ENCODE data around the gene PACS1. TPM values are rescaled to one million over a fixed set of nuclear protein-coding genes. Genes with fewer than 3 reads are reported as not detected.

The PACS1 gene
- total RNA-seq, 1 donor from 2014 or later = 102 TPM

- intact Hi-C loops (cut with micrococcal nuclease) = no loop called here
These were observed 21.3 kb upstream of the PACS1 start, which contains the start of gene GAL3ST3 for GRCh38 chr11:66048547-66049323. Gene GAL3ST3, minus strand, starts transcription at chr11:66049161. Its CDS starts 3,746 bp downstream, at chr11:66045415.

- intact Hi-C loops (cut with micrococcal nuclease) = no loop called here
These were observed 19.4 kb upstream of the PACS1 start for GRCh38 chr11:66050581-66051231.

GRCh38 chr11:66051371-66051765 is 18.7 kb upstream of the PACS1 start:
- intact Hi-C loops (cut with micrococcal nuclease) = no loop called here

GRCh38 chr11:66051766-66052663 is 18.1 kb upstream of the PACS1 start, which contains the start of gene SF3B2:
Gene SF3B2, plus strand, starts transcription at chr11:66052364. Its CDS starts 21 bp downstream, at chr11:66052385.
- intact Hi-C loops (cut with micrococcal nuclease) = loop anchor here (1.0 to 2.0 kb wide), 5 partner anchors 17 to 293 kb away; partner anchors contain the start of genes BANF1, BRMS1, CFL1 and EIF1AD

GRCh38 chr11:66052664-66052982 is 17.4 kb upstream of the PACS1 start:
- intact Hi-C loops (cut with micrococcal nuclease) = loop anchor here (1.0 to 2.0 kb wide), 5 partner anchors 17 to 293 kb away; partner anchors contain the start of genes BANF1, BRMS1, CFL1 and EIF1AD

GRCh38 chr11:66055021-66055420 is 15.1 kb upstream of the PACS1 start:
- intact Hi-C loops (cut with micrococcal nuclease) = no loop called here

- intact Hi-C loops (cut with micrococcal nuclease) = no loop called here
These were observed 13.6 kb upstream of the PACS1 start for GRCh38 chr11:66056501-66056900.

GRCh38 chr11:66059966-66060680 is 9.9 kb upstream of the PACS1 start:
- intact Hi-C loops (cut with micrococcal nuclease) = no loop called here

GRCh38 chr11:66061268-66061667 is 8.8 kb upstream of the PACS1 start:
- intact Hi-C loops (cut with micrococcal nuclease) = no loop called here

- intact Hi-C loops (cut with micrococcal nuclease) = no loop called here
These were observed 7.7 kb upstream of the PACS1 start for GRCh38 chr11:66062408-66062807.

GRCh38 chr11:66063900-66064299 is 6.2 kb upstream of the PACS1 start:
- intact Hi-C loops (cut with micrococcal nuclease) = no loop called here

GRCh38 chr11:66064571-66064970 is 5.5 kb upstream of the PACS1 start:
- intact Hi-C loops (cut with micrococcal nuclease) = no loop called here

- intact Hi-C loops (cut with micrococcal nuclease) = no loop called here
These were observed 3.3 kb upstream of the PACS1 start for GRCh38 chr11:66066751-66067150.

GRCh38 chr11:66067640-66068039 is 2.4 kb upstream of the PACS1 start:
- intact Hi-C loops (cut with micrococcal nuclease) = loop anchor here (1.0 kb wide), 1 partner anchor 67 kb away; no protein-coding TSS in a partner anchor

- intact Hi-C loops (cut with micrococcal nuclease) = loop anchor here (1.0 kb wide), 1 partner anchor 66 kb away; no protein-coding TSS in a partner anchor
These were observed 1.8 kb upstream of the PACS1 start for GRCh38 chr11:66068154-66068821.

GRCh38 chr11:66068923-66069714 is 953 bp upstream of the PACS1 start:
- intact Hi-C loops (cut with micrococcal nuclease) = loop anchor here (1.0 kb wide), 2 partner anchors 17 to 65 kb away; partner anchors contain the start of gene SF3B2

GRCh38 chr11:66070604-66071380 is 720 bp downstream of the PACS1 start:
- intact Hi-C loops (cut with micrococcal nuclease) = no loop called here

- intact Hi-C loops (cut with micrococcal nuclease) = no loop called here
These were observed 1.3 kb downstream of the PACS1 start for GRCh38 chr11:66071381-66071801.

Measured in T-helper 2 cell treated with Interferon-gamma antibody and Interleukin-4, amounts not matched to agents 100 ng/mL and 5 ng/mL, for 36 hours (primary cell).